Cardiac fibroblast (primary cell): ENCODE data around the gene CLDN10.

ENCODE experiments used
- DNase-seq, 2 donors: peaks; one replicate each; pipeline versions ENCODE4 v3.0.0 to v3.0.0-alpha.2; 2010; ENCODE audit warnings: low read depth in 2 of 2
- H3K4me3 ChIP-seq, 2 donors: replicated peaks in 1 of 2; 1 replicate in 1 of 2; 2 replicates in 1 of 2; pipeline ENCODE4 v1.5.1; 2011; ENCODE audit warnings: low read depth in 2 of 2, low read length in 2 of 2, mild to moderate bottlenecking in 2 of 2, moderate library complexity in 1 of 2
- TF ChIP-seq, protein P1 (sequence below): IDR thresholded peaks from one replicate; pipeline ENCODE4 v1.5.1; 2011; ENCODE audit warnings: low read depth, mild to moderate bottlenecking, low read length, inconsistent platforms

CLDN10 gene

GRCh38 chr13:95626768-95627167 is 74.2 kb downstream of the CLDN10 start:
- no peak overlapping the region for H3K4me3 ChIP-seq
- TF ChIP-seq, protein P1, sequence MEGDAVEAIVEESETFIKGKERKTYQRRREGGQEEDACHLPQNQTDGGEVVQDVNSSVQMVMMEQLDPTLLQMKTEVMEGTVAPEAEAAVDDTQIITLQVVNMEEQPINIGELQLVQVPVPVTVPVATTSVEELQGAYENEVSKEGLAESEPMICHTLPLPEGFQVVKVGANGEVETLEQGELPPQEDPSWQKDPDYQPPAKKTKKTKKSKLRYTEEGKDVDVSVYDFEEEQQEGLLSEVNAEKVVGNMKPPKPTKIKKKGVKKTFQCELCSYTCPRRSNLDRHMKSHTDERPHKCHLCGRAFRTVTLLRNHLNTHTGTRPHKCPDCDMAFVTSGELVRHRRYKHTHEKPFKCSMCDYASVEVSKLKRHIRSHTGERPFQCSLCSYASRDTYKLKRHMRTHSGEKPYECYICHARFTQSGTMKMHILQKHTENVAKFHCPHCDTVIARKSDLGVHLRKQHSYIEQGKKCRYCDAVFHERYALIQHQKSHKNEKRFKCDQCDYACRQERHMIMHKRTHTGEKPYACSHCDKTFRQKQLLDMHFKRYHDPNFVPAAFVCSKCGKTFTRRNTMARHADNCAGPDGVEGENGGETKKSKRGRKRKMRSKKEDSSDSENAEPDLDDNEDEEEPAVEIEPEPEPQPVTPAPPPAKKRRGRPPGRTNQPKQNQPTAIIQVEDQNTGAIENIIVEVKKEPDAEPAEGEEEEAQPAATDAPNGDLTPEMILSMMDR, result no peak
- no peak for DNase-seq

DNA sequence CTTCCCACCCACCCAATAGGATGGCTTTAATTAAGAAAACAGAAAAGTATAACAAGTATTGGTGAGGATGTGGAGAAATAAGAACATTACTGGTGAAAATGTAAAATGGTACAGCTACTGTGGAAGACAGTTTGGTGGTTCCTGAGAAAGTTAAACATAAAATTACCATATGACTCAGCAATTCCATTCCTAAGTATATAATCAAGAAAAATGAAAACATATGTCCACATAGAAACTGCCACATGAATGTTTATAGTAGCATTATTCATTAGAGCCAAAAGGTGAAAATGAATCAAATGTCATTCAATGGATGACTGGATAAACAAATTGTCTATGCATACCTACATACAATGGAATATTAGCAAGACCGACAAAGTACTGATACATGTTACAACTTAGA is 75.1 kb downstream of the CLDN10 start:
- TF ChIP-seq, protein P1, result no peak
- peak in 1 of 2 donors; percentile 62 for DNase-seq
- H3K4me3 ChIP-seq, result no peak overlapping the region

- H3K4me3 ChIP-seq, result no peak overlapping the region
- TF ChIP-seq, protein P1, result no peak
- DNase-seq, result no peak
Measured at GRCh38 chr13:95628488-95628887, 76.0 kb downstream of the CLDN10 start.

DNA sequence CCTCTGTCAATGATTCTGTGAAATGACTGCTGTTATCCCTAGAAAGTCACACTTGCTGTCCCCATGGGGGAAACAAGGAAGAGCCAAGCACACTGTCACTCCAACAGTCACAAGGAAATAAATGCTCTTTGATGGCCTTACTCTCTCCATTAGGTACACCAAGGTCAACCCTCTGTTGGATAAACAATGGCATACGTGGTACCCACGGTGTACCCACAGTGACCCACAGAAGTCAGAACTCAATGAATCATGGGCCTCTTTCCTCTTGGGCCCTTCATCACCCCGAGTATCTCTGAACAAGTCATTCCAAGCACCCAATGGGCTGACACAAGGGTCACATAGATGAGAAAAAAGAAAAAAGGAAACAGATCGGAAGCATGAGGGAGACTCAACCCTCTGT is 76.6 kb downstream of the CLDN10 start:
- TF ChIP-seq, protein P1, result no peak
- no peak overlapping the region for H3K4me3 ChIP-seq
- no peak for DNase-seq
